GM23248 (cell line): Measurements from ENCODE around the gene CACNB3. TPM values are rescaled to one million over a fixed set of nuclear protein-coding genes. Genes with fewer than 3 reads are reported as not detected.
"Not testable (repeated sequence)": the region's sequence is repeated elsewhere in the genome, so short reads cannot be mapped to it uniquely, and the experiment has no call there.

Source experiments
- DNase-seq: peaks from one replicate; pipeline ENCODE4 v3.0.0-alpha.2; 2015
- H2AFZ ChIP-seq: fragments of 200-600 bp; sonication (generic); 2 replicates; pipeline ENCODE4 v1.6.1; 2016; ENCODE audit warnings: antibody characterized with exemption
- H3F3A ChIP-seq: fragments of 200-600 bp; sonication (generic); 2 replicates; pipeline ENCODE4 v1.6.1; 2016; ENCODE audit warnings: mild to moderate bottlenecking, antibody characterized with exemption, mixed run types; ENCODE audit not compliant: insufficient read depth
- H3K27ac ChIP-seq: fragments of 200-600 bp; sonication (generic); 2 replicates; pipeline ENCODE4 v1.5.1; 2016; ENCODE audit warnings: mild to moderate bottlenecking
- H3K27me3 ChIP-seq: fragments of 200-600 bp; sonication (generic); replicated peaks from 2 replicates; pipeline ENCODE4 v1.6.1; 2016; ENCODE audit warnings: mild to moderate bottlenecking; ENCODE audit not compliant: insufficient read depth
- H3K36me3 ChIP-seq: fragments of 200-600 bp; sonication (generic); 2 replicates; pipeline ENCODE4 v1.6.1; 2016; ENCODE audit warnings: low read depth, mild to moderate bottlenecking
- H3K4me1 ChIP-seq: fragments of 200-600 bp; sonication (generic); 2 replicates; pipeline ENCODE4 v1.6.1; 2016; ENCODE audit warnings: mild to moderate bottlenecking; ENCODE audit not compliant: insufficient read depth
- H3K4me2 ChIP-seq: fragments of 200-600 bp; sonication (generic); one replicate; pipeline ENCODE4 v1.6.1; 2016; ENCODE audit warnings: mild to moderate bottlenecking; ENCODE audit not compliant: unreplicated experiment
- H3K4me3 ChIP-seq: fragments of 200-600 bp; sonication (generic); 2 replicates; pipeline ENCODE4 v1.5.1; 2016; ENCODE audit warnings: mild to moderate bottlenecking
- H3K79me2 ChIP-seq: fragments of 200-600 bp; sonication (generic); 2 replicates; pipeline ENCODE4 v1.6.1; 2016; ENCODE audit warnings: mild to moderate bottlenecking; ENCODE audit not compliant: insufficient read depth
- H3K9ac ChIP-seq: fragments of 200-600 bp; sonication (generic); 2 replicates; pipeline ENCODE4 v1.6.1; 2016; ENCODE audit warnings: mild to moderate bottlenecking
- H3K9me2 ChIP-seq: fragments of 200-600 bp; sonication (generic); 2 replicates; pipeline ENCODE4 v1.6.1; 2016; ENCODE audit warnings: mixed run types, mild to moderate bottlenecking, moderate library complexity; ENCODE audit not compliant: insufficient read depth
- H3K9me3 ChIP-seq: fragments of 200-600 bp; sonication (generic); one replicate; pipeline ENCODE4 v1.6.1; 2017; ENCODE audit warnings: low read depth
- H4K20me1 ChIP-seq: fragments of 200-600 bp; sonication (generic); 2 replicates; pipeline ENCODE4 v1.6.0; 2016; ENCODE audit not compliant: insufficient read depth
- EZH2 ChIP-seq: fragments of 200-600 bp; sonication (generic); IDR thresholded peaks from 2 replicates; pipeline ENCODE4 v1.6.1; 2018; ENCODE audit warnings: antibody characterized with exemption, mild to moderate bottlenecking; ENCODE audit not compliant: insufficient read depth, poor library complexity, severe bottlenecking
- EZH2phosphoT487 ChIP-seq: fragments of 200-600 bp; sonication (generic); IDR thresholded peaks from 2 replicates; pipeline ENCODE4 v1.6.1; 2018; ENCODE audit warnings: antibody characterized with exemption, moderate library complexity, mild to moderate bottlenecking, low read depth; ENCODE audit not compliant: insufficient read depth
- WGBS, 2 experiments: methylation state at CpG; one replicate each; pipeline ENCODE4 v1.1.6; 2015 to 2017; ENCODE audit warnings: low lambda C conversion rate in 2 of 2, low coverage in 1 of 2; ENCODE audit errors: missing lambda C conversion rate in 2 of 2; 5-methylcytosine and 5-hydroxymethylcytosine counted together
- in situ Hi-C: fragments of 300-500 bp; cut with MboI; formaldehyde crosslinking; loops from 2 replicates; pipeline ENCODE4 v1.15.0; 2020
- polyA plus RNA-seq: library from polyadenylated mRNA; unstranded; fragments of >200 nt; fragmentation: Nextera tagmentation; extraction: Ambion mirVana; gene quantifications from 2 replicates; pipeline ENCODE4 v1.2.1, GENCODE V29; 2016
- total RNA-seq: library from RNA; depleted of rRNA; stranded (reverse); fragments of >200 nt; shearing (Covaris generic); gene quantifications from 2 replicates; pipeline ENCODE4 v1.2.3, GENCODE V29; 2014

Gene CACNB3
- total and polyA plus RNA-seq, 2 experiments from 2014 or later = 22.6 to 26.8 TPM

DNA sequence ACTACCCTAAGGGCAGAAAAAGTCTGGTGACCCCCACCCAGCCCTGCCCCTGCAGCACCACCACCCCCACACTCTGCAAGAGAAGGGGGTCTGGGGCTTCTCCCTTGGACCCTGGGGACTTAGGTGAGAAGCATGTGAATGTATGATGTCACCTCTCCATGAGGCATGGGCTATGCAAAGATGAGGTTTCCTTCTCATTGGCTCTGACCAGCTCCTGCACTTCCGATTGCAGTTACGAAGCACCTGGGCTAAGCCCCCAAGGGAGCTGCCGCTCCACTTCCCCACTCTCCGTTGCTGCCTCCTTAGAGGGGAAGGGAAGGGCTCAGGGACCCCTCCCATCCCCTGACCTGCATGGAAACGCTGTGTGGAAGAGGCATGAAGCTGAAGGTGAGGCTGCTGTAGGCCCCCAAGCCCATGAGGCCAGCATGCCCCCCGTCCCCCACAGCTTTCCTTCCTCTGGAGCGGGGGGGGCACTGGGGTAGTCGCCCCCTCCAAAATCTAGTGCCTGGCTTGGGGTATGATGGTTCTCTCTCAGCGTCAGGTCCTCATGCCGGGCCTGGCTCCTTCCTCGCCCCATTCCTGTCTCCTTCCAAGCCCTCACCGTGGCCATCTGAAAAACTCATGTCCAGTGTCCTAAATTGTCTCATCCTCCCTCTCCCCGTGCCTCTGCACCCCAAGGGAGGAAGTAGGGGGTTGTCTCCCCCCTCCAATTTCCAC is 39.1 kb downstream of the CACNB3 start:
- no peak overlapping the region for H3K4me3 ChIP-seq
- H3K79me2 ChIP-seq = no peaks in the 10 kb centered on the region
- no peak overlapping the region for H3K4me2 ChIP-seq
- 63 to 66% methylated on average over 13 of the region's 13 CpGs for WGBS, 2 experiments
- peaks cover 6% of the 10 kb centered on the region for H3K4me1 ChIP-seq
- H4K20me1 ChIP-seq = no peaks in the 10 kb centered on the region
- H3K27me3 ChIP-seq = 0 out of 2 replicates have a peak, but pooled peaks cover 1% of the 10 kb centered on the region
- no peak overlapping the region for H3K27ac ChIP-seq
- H3F3A ChIP-seq = no peaks in the 10 kb centered on the region
- H3K9me2 ChIP-seq = no peaks in the 10 kb centered on the region
- H3K36me3 ChIP-seq = no peaks in the 10 kb centered on the region
- no peak overlapping the region for H3K9ac ChIP-seq
- no peak for TF ChIP-seq EZH2
- TF ChIP-seq EZH2phosphoT487 = no peak
- H2AFZ ChIP-seq = no peak overlapping the region
- DNase-seq = no peak
- in situ Hi-C loops = no loop called here
- H3K9me3 ChIP-seq = no peaks in the 10 kb centered on the region

DNA sequence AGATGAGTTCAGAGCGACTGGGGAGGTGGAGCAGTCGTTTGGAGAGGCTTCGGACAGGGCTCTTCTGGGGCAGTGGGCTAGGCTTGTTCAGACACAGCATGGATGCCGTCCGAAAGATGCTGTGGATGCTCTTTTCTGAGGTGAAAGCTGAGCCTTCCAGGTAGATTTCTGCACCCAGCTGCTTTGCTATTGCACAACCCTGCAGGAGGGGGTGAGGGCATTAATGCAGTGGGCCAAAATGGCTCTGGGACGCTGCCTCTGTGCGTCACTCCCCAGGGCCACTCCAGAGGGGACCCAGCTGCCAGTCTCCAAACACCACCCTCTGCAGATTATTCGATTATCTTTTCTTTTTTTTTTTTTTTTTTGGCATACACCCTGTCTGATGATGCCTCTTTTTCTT is 39.7 kb downstream of the CACNB3 start:
- peaks cover 7% of the 10 kb centered on the region; the same call in 1 of the 2 replicates for H3K27me3 ChIP-seq
- no peaks in the 10 kb centered on the region for H3K9me2 ChIP-seq
- no peak for TF ChIP-seq EZH2
- no peak for TF ChIP-seq EZH2phosphoT487
- H4K20me1 ChIP-seq = no peaks in the 10 kb centered on the region
- no peak overlapping the region for H2AFZ ChIP-seq
- in situ Hi-C loops = no loop called here
- no peak for DNase-seq
- H3K36me3 ChIP-seq = no peaks in the 10 kb centered on the region
- H3K4me1 ChIP-seq = peaks cover under 1% of the 10 kb centered on the region; the same call in 1 of the 2 replicates
- no peaks in the 10 kb centered on the region for H3F3A ChIP-seq
- no peaks in the 10 kb centered on the region for H3K79me2 ChIP-seq
- H3K9me3 ChIP-seq = no peaks in the 10 kb centered on the region
- H3K9ac ChIP-seq = no peak overlapping the region
- H3K4me2 ChIP-seq = no peak overlapping the region
- 63 to 64% methylated on average over 8 of the region's 8 CpGs for WGBS, 2 experiments
- no peak overlapping the region for H3K4me3 ChIP-seq
- no peak overlapping the region for H3K27ac ChIP-seq

GRCh38 chr12:48859607-48860006 is 41.3 kb downstream of the CACNB3 start:
- Histone ChIP-seq H3K36me3 (no peaks in the 10 kb centered on the region), H3K27ac (no peak overlapping the region), H3K4me1 (no peaks in the 10 kb centered on the region), H3K27me3 (peaks cover 23% of the 10 kb centered on the region), H3K9me2 (no peaks in the 10 kb centered on the region), H3F3A (no peaks in the 10 kb centered on the region), H3K79me2 (no peaks in the 10 kb centered on the region), H4K20me1 (no peaks in the 10 kb centered on the region), H3K4me3 (no peak overlapping the region), H3K4me2 (no peak overlapping the region), H3K9ac (no peak overlapping the region), H3K9me3 (no peaks in the 10 kb centered on the region), H2AFZ (no peak overlapping the region)
- in situ Hi-C loops = no loop called here
- DNase-seq = no peak
- WGBS, 2 experiments = 71 to 73% methylated on average over 5 of the region's 5 CpGs
- TF ChIP-seq EZH2 (no peak), EZH2phosphoT487 (no peak)

DNA sequence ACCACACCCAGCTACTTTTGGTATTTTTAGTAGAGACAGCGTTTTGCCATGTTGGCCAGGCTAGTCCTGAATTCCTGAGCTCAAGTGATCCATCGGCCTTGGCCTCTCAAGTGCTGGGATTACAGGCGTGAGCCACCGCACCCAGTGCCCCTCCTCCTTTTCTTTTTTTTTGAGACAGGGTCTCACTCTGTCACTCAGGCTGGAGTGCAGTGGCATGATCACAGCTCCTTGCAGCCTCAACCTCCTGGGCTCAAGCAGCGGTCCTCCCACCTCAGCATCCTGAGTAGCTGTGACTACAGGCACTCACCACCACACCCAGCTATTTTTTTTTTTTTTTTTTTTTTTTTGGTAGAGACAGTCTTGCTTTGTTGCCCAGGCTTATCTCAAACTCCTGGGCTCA is 41.9 kb downstream of the CACNB3 start:
- H4K20me1 ChIP-seq, H3F3A ChIP-seq, H3K4me1 ChIP-seq, H3K27ac ChIP-seq, H3K36me3 ChIP-seq, H3K79me2 ChIP-seq, H3K9ac ChIP-seq, H3K4me2 ChIP-seq, DNase-seq, in situ Hi-C loops, H3K9me2 ChIP-seq, H2AFZ ChIP-seq, H3K4me3 ChIP-seq, H3K9me3 ChIP-seq: not testable (repeated sequence)
- 64 to 77% methylated on average over 4 to 5 of the region's 5 CpGs for WGBS, 2 experiments
- H3K27me3 ChIP-seq = peaks cover 29% of the 10 kb centered on the region

GRCh38 chr12:48861111-48861510 is 42.8 kb downstream of the CACNB3 start:
- H3K4me1 ChIP-seq = no peaks in the 10 kb centered on the region
- no peaks in the 10 kb centered on the region for H4K20me1 ChIP-seq
- H3K4me3 ChIP-seq = no peak overlapping the region
- H3K36me3 ChIP-seq = no peaks in the 10 kb centered on the region
- peak; percentile 33 for DNase-seq
- H3K9me2 ChIP-seq = no peaks in the 10 kb centered on the region
- H2AFZ ChIP-seq = no peak overlapping the region
- H3K9ac ChIP-seq = no peak overlapping the region
- H3K9me3 ChIP-seq = no peaks in the 10 kb centered on the region
- no peak overlapping the region for H3K4me2 ChIP-seq
- peaks cover 30% of the 10 kb centered on the region for H3K27me3 ChIP-seq
- TF ChIP-seq EZH2phosphoT487 (no peak), EZH2 (no peak)
- 21 to 25% methylated on average over 2 of the region's 2 CpGs for WGBS, 2 experiments
- no peak overlapping the region for H3K27ac ChIP-seq
- no peaks in the 10 kb centered on the region for H3K79me2 ChIP-seq
- in situ Hi-C loops = no loop called here
- H3F3A ChIP-seq = no peaks in the 10 kb centered on the region
